Measurements from ENCODE around the gene RAB11B. TPM values are rescaled to one million over a fixed set of nuclear protein-coding genes. Genes with fewer than 3 reads are reported as not detected.

Gene RAB11B
- total and polyA plus RNA-seq, 10 of the 15 experiments (the other 5 are each of a cell fraction or from before 2014, with no cell fraction given) = 0.92 to 82.5 (median 17.9) TPM

- no peaks in the 10 kb centered on the region; the same call in 1 of the 2 replicates for H4K20me1 ChIP-seq (ENCODE audit: control insufficient read depth, insufficient read depth)
- no peak overlapping the region for H3K4me2 ChIP-seq (ENCODE audit: control insufficient read depth, insufficient read depth)
- in situ Hi-C loops (cut with MboI) = no loop called here
- DNase-seq (ENCODE audit: low read depth, low spot score) = no peak
- TF ChIP-seq SMC3 (IDR thresholded peaks at IDR 0.05; ENCODE audit: borderline replicate concordance, low read length) = no peak
- TF ChIP-seq YBX1 (IDR thresholded peaks at IDR 0.05) = no peak
- TF ChIP-seq, protein P1, sequence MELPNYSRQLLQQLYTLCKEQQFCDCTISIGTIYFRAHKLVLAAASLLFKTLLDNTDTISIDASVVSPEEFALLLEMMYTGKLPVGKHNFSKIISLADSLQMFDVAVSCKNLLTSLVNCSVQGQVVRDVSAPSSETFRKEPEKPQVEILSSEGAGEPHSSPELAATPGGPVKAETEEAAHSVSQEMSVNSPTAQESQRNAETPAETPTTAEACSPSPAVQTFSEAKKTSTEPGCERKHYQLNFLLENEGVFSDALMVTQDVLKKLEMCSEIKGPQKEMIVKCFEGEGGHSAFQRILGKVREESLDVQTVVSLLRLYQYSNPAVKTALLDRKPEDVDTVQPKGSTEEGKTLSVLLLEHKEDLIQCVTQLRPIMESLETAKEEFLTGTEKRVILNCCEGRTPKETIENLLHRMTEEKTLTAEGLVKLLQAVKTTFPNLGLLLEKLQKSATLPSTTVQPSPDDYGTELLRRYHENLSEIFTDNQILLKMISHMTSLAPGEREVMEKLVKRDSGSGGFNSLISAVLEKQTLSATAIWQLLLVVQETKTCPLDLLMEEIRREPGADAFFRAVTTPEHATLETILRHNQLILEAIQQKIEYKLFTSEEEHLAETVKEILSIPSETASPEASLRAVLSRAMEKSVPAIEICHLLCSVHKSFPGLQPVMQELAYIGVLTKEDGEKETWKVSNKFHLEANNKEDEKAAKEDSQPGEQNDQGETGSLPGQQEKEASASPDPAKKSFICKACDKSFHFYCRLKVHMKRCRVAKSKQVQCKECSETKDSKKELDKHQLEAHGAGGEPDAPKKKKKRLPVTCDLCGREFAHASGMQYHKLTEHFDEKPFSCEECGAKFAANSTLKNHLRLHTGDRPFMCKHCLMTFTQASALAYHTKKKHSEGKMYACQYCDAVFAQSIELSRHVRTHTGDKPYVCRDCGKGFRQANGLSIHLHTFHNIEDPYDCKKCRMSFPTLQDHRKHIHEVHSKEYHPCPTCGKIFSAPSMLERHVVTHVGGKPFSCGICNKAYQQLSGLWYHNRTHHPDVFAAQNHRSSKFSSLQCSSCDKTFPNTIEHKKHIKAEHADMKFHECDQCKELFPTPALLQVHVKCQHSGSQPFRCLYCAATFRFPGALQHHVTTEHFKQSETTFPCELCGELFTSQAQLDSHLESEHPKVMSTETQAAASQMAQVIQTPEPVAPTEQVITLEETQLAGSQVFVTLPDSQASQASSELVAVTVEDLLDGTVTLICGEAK (IDR thresholded peaks at IDR 0.05; ENCODE audit: borderline replicate concordance) = no peak
- no peak for TF ChIP-seq ATF2 (IDR thresholded peaks at IDR 0.05; ENCODE audit: low read length)
- peaks cover 5% of the 10 kb centered on the region; the same call in 1 of the 2 replicates for H3K4me1 ChIP-seq (ENCODE audit: control insufficient read depth, insufficient read depth, low read length)
- no peak for ATAC-seq
- no TSS peak for BruUV-seq (replicated peaks)
- ChIA-PET RAD21 (ENCODE audit: unreplicated experiment) (interaction anchor here (0.6 to 1.0 kb wide), 2 partner anchors 91 to 181 kb away, joined by 3 read pairs; no protein-coding TSS in a partner anchor), SMC1A (ENCODE audit: uncharacterized antibody, unreplicated experiment) (no interaction called here), CTCF (interaction anchor here (0.5 to 3.0 kb wide), 7 partner anchors 15 to 129 kb away, joined by 3 to 18 read pairs (median 4); partner anchors contain the start of gene MARCHF2), POLR2A (no interaction called here)
- 51% methylated on average over 9 of the region's 9 CpGs for WGBS (ENCODE audit: insufficient coverage, insufficient replicate concordance, low lambda C conversion rate, missing lambda C conversion rate)
- H3K79me2 ChIP-seq (ENCODE audit: control insufficient read depth, insufficient read depth, low read length) = peaks cover 16% of the 10 kb centered on the region
- FAIRE-seq = no peak
- no peak overlapping the region for H3K4me3 ChIP-seq
- H3K36me3 ChIP-seq (ENCODE audit: control insufficient read depth in 2 of 2, insufficient read depth in 2 of 2, low read length in 1 of 2) = peaks cover 3 to 20% of the 10 kb centered on the region in 2 experiments; a peak in 3 of 4 replicates
- H3K27me3 ChIP-seq (replicated peaks in 1 of 2; ENCODE audit: control insufficient read depth in 2 of 2, insufficient read depth in 2 of 2, low read length in 1 of 2) = no peaks in the 10 kb centered on the region
- H3K9me3 ChIP-seq (replicated peaks; ENCODE audit: control insufficient read depth, insufficient read depth, low read length) = no peaks in the 10 kb centered on the region
- no peak overlapping the region for H3K27ac ChIP-seq (ENCODE audit: control insufficient read depth, insufficient read depth)
- no peak overlapping the region for H2AFZ ChIP-seq (ENCODE audit: control insufficient read depth, low read depth, low read length)
- intact Hi-C loops (cut with micrococcal nuclease; ENCODE audit: unreplicated experiment) = loop anchor here (5.0 kb wide), 1 partner anchor 131 kb away; no protein-coding TSS in a partner anchor
- H3K9ac ChIP-seq (ENCODE audit: control insufficient read depth, insufficient read depth, low read length) = no peak overlapping the region
Measured at GRCh38 chr19:8398311-8398771, 8.2 kb downstream of the RAB11B start.
